ENCODE measurements around the gene TPX2.

TPX2 gene

DNA sequence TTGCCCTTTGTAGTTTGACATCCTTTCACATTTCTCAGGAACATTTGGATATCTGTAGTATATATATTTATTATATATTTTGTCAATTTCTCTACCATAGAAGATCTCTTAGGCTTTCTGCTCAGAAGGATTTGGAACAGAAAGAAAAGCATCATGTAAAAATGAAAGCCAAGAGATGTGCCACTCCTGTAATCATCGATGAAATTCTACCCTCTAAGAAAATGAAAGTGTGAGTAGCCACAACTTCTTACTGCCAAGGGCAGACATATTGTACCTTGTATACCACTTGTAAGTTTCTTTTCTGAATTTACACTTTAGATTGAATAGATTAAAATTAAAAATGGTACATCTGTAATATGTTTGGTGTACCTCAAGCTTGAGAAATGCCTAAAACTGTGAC lies 31.2 kb downstream of the TPX2 start:
- peaks cover 11% of the 10 kb centered on the region for H4K20me1 ChIP-seq (ENCODE audit: low read depth, low read length)
- peaks cover 58% of the 10 kb centered on the region for H3K36me3 ChIP-seq (ENCODE audit: low read length)
- no peak overlapping the region for H3K9ac ChIP-seq (ENCODE audit: low read length)
- peaks cover 18% of the 10 kb centered on the region for H3K79me2 ChIP-seq (ENCODE audit: insufficient read depth, low read length)
- no peak overlapping the region for H3K4me2 ChIP-seq (ENCODE audit: low read depth, low read length, poor library complexity, severe bottlenecking)
- no peak for TF ChIP-seq EZH2phosphoT487 (conservative IDR thresholded peaks at IDR 0.05; ENCODE audit: low read length)
- TF ChIP-seq, protein P1, sequence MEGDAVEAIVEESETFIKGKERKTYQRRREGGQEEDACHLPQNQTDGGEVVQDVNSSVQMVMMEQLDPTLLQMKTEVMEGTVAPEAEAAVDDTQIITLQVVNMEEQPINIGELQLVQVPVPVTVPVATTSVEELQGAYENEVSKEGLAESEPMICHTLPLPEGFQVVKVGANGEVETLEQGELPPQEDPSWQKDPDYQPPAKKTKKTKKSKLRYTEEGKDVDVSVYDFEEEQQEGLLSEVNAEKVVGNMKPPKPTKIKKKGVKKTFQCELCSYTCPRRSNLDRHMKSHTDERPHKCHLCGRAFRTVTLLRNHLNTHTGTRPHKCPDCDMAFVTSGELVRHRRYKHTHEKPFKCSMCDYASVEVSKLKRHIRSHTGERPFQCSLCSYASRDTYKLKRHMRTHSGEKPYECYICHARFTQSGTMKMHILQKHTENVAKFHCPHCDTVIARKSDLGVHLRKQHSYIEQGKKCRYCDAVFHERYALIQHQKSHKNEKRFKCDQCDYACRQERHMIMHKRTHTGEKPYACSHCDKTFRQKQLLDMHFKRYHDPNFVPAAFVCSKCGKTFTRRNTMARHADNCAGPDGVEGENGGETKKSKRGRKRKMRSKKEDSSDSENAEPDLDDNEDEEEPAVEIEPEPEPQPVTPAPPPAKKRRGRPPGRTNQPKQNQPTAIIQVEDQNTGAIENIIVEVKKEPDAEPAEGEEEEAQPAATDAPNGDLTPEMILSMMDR (IDR thresholded peaks at IDR 0.05; ENCODE audit: insufficient read depth, low read length, poor library complexity, severe bottlenecking), result no peak
- no peaks in the 10 kb centered on the region for H3K27me3 ChIP-seq (ENCODE audit: low read length)
- no peak overlapping the region for H2AFZ ChIP-seq (ENCODE audit: low read depth, low read length, severe bottlenecking)
- no peaks in the 10 kb centered on the region for H3K9me3 ChIP-seq (ENCODE audit: insufficient read depth, low read length)
- no peaks in the 10 kb centered on the region for H3K9me2 ChIP-seq (replicated peaks; ENCODE audit: insufficient read depth, low read length)
- H3K27ac ChIP-seq (ENCODE audit: low read depth, low read length), result no peak overlapping the region
- H3K4me3 ChIP-seq (ENCODE audit: insufficient read depth, low read length, poor library complexity, severe bottlenecking), result no peak overlapping the region
- H3F3A ChIP-seq (ENCODE audit: insufficient read depth), result peaks cover 23% of the 10 kb centered on the region

DNA sequence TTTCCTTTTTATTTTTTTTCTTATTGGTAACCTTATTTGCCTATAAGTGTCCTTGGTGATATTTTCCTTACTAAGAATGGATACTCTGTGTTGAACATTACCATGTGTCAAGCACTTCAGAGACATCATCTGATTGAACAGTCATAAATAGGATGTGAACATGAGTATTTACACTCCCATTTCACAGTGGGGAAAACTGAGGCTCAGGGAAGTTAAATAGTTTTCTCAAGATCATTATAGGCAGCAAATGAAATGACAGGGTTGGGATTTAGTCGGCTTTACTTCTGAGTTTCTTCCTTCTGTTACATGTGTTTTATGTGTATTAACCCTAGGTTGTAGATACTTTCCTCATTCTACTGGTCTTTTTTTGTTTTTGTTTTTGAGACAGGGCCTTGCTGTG lies 35.3 kb downstream of the TPX2 start:
- TF ChIP-seq, protein P1 (IDR thresholded peaks at IDR 0.05; ENCODE audit: insufficient read depth, low read length, poor library complexity, severe bottlenecking), result no peak
- no peak for TF ChIP-seq EZH2phosphoT487 (conservative IDR thresholded peaks at IDR 0.05; ENCODE audit: low read length)
- no peak overlapping the region for H3K27ac ChIP-seq (ENCODE audit: low read depth, low read length)
- H3K9me3 ChIP-seq (ENCODE audit: insufficient read depth, low read length), result no peaks in the 10 kb centered on the region
- no peak overlapping the region for H3K9ac ChIP-seq (ENCODE audit: low read length)
- peaks cover 11% of the 10 kb centered on the region; the same call in 1 of the 2 replicates for H3F3A ChIP-seq (ENCODE audit: insufficient read depth)
- peaks cover 5% of the 10 kb centered on the region for H4K20me1 ChIP-seq (ENCODE audit: low read depth, low read length)
- H3K79me2 ChIP-seq (ENCODE audit: insufficient read depth, low read length), result peaks cover 8% of the 10 kb centered on the region; the same call in 1 of the 2 replicates
- H3K36me3 ChIP-seq (ENCODE audit: low read length), result peaks cover 64% of the 10 kb centered on the region
- H3K9me2 ChIP-seq (replicated peaks; ENCODE audit: insufficient read depth, low read length), result no peaks in the 10 kb centered on the region
- no peak overlapping the region for H2AFZ ChIP-seq (ENCODE audit: low read depth, low read length, severe bottlenecking)
- no peak overlapping the region for H3K4me3 ChIP-seq (ENCODE audit: insufficient read depth, low read length, poor library complexity, severe bottlenecking)
- no peak overlapping the region for H3K4me2 ChIP-seq (ENCODE audit: low read depth, low read length, poor library complexity, severe bottlenecking)
- H3K27me3 ChIP-seq (ENCODE audit: low read length), result no peaks in the 10 kb centered on the region

DNA sequence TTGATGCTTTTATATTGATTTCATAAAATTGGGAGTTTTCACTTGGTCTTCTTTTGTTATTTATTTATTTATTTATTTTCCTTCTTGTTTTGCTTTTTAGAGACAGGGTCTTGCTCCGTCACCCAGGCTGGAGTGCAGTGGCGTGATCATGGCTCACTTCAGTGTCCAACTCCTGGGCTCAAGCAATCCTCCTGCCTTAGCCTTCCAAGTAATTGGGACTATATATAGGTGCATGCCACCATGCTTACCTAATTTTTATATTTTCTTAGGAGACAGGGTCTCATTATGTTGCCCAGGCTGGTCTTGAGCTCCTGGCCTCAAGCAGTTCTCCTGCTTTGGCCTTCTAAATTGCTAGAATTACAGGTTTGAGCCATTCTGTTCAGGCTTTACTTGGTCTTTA lies 41.7 kb downstream of the TPX2 start:
- Histone ChIP-seq H3K4me3 (ENCODE audit: insufficient read depth, low read length, poor library complexity, severe bottlenecking) (no peak overlapping the region), H3K36me3 (ENCODE audit: low read length) (peaks cover 54% of the 10 kb centered on the region), H3F3A (ENCODE audit: insufficient read depth) (no peaks in the 10 kb centered on the region), H4K20me1 (ENCODE audit: low read depth, low read length) (no peaks in the 10 kb centered on the region), H3K4me2 (ENCODE audit: low read depth, low read length, poor library complexity, severe bottlenecking) (no peak overlapping the region), H3K9me3 (ENCODE audit: insufficient read depth, low read length) (no peaks in the 10 kb centered on the region), H3K9me2 (replicated peaks; ENCODE audit: insufficient read depth, low read length) (no peaks in the 10 kb centered on the region), H3K79me2 (ENCODE audit: insufficient read depth, low read length) (no peaks in the 10 kb centered on the region), H2AFZ (ENCODE audit: low read depth, low read length, severe bottlenecking) (no peak overlapping the region), H3K27me3 (ENCODE audit: low read length) (no peaks in the 10 kb centered on the region), H3K27ac (ENCODE audit: low read depth, low read length) (no peak overlapping the region), H3K9ac (ENCODE audit: low read length) (no peak overlapping the region)
- TF ChIP-seq, protein P1 (IDR thresholded peaks at IDR 0.05; ENCODE audit: insufficient read depth, low read length, poor library complexity, severe bottlenecking), result no peak
- no peak for TF ChIP-seq EZH2phosphoT487 (conservative IDR thresholded peaks at IDR 0.05; ENCODE audit: low read length)
